ENCODE measurements around the gene SH3BP4. TPM values are rescaled to one million over a fixed set of nuclear protein-coding genes. Genes with fewer than 3 reads are reported as not detected.

SH3BP4 gene
- total and polyA plus RNA-seq, 2 of the 8 experiments (the other 6 are each of a cell fraction or from before 2014, with no cell fraction given), result 28.3 to 35.4 TPM

- POLR2A ChIA-PET (ENCODE audit: partially characterized antibody), result interaction anchor here (1.5 to 1.7 kb wide), 2 partner anchors 19 to 99 kb away, joined by 4 read pairs; no protein-coding TSS in a partner anchor
These were observed 6.0 kb downstream of the SH3BP4 start for GRCh38 chr2:234957834-234958135.

More at GRCh38 chr2:234957834-234958135, 6.0 kb downstream of the SH3BP4 start:
- Histone ChIP-seq H4K5ac (ENCODE audit: insufficient read length, low read depth, low read length) (no peak overlapping the region), H3K36me3 (ENCODE audit: control insufficient read depth in 2 of 4, insufficient read depth in 4 of 4, low read length in 3 of 4) (no peaks in the 10 kb centered on the region; a peak in 1 of 8 replicates), H3K27ac (ENCODE audit: low read depth, low read length) (no peak overlapping the region), H3K23ac (ENCODE audit: insufficient read length) (no peak overlapping the region), H4K91ac (replicated peaks; ENCODE audit: insufficient read length, low read length) (no peak overlapping the region), H3K79me1 (ENCODE audit: low read depth, low read length) (peaks cover 12% of the 10 kb centered on the region), H3K4me1 (replicated peaks in 1 of 4; ENCODE audit: control insufficient read depth in 3 of 4, insufficient read depth in 4 of 4, low read length in 3 of 4) (peaks cover 19 to 40% (median 32%) of the 10 kb centered on the region in 4 experiments), H2BK120ac (replicated peaks; ENCODE audit: low read depth, low read length) (no peak overlapping the region), H2BK5ac (ENCODE audit: low read depth, low read length) (no peak overlapping the region), H2AK5ac (ENCODE audit: low read depth, low read length) (no peak overlapping the region), H4K20me1 (replicated peaks in 1 of 2; ENCODE audit: control insufficient read depth in 1 of 2, insufficient read depth in 2 of 2, low read length in 2 of 2) (peaks cover 10 to 13% of the 10 kb centered on the region in 2 experiments), H2BK15ac (ENCODE audit: low read length) (no peak overlapping the region), H2BK12ac (ENCODE audit: low read depth, low read length) (no peak overlapping the region), H4K8ac (ENCODE audit: extremely low read depth, insufficient read depth, low read length) (no peak overlapping the region), H3K56ac (replicated peaks; ENCODE audit: insufficient read length, low read depth, low read length) (no peak overlapping the region), H3K27me3 (replicated peaks in 1 of 4; ENCODE audit: control insufficient read depth in 3 of 4, extremely low read depth in 1 of 4, insufficient read depth in 3 of 4, low read length in 3 of 4) (no peaks in the 10 kb centered on the region; a peak in 2 of 7 replicates), H3K4me2 (ENCODE audit: insufficient read depth in 1 of 2, low read depth in 2 of 2, low read length in 2 of 2) (no peak overlapping the region), H2AFZ (ENCODE audit: low read length) (no peak overlapping the region), H3K18ac (ENCODE audit: extremely low read depth, low read length) (no peak overlapping the region), H3K14ac (ENCODE audit: insufficient read length) (no peak overlapping the region), H3K23me2 (ENCODE audit: low read depth, low read length) (peaks cover 7% of the 10 kb centered on the region), H3K9ac (replicated peaks in 1 of 4; ENCODE audit: extremely low read depth in 1 of 4, low read depth in 3 of 4, low read length in 3 of 4) (no peak overlapping the region), H3K79me2 (ENCODE audit: control insufficient read depth in 1 of 2, insufficient read depth in 2 of 2, low read length in 2 of 2) (peaks cover 47 to 93% of the 10 kb centered on the region in 2 experiments), H2BK20ac (ENCODE audit: low read length) (no peak overlapping the region), H3K4ac (replicated peaks; ENCODE audit: insufficient read length, low read depth, low read length) (no peak overlapping the region), H3K9me3 (ENCODE audit: insufficient read depth in 2 of 2, low read depth in 1 of 2, low read length in 1 of 2) (no peaks in the 10 kb centered on the region), H3K4me3 (ENCODE audit: extremely low read depth in 1 of 4, insufficient read depth in 2 of 4, low read depth in 3 of 4, low read length in 4 of 4) (no peak overlapping the region)
- CTCF ChIA-PET (ENCODE audit: partially characterized antibody), result interaction anchor here (0.6 to 2.2 kb wide), 6 partner anchors 19 to 213 kb away, joined by 3 to 9 read pairs (median 3); no protein-coding TSS in a partner anchor
- DNase-seq (ENCODE audit: low read depth in 1 of 2, low spot score in 2 of 2) (no peak), FAIRE-seq (no peak)
- TF ChIP-seq ATF2 (IDR thresholded peaks at IDR 0.05; ENCODE audit: low read length), result no peak
- TF ChIP-seq HDAC2 (IDR thresholded peaks at IDR 0.05; ENCODE audit: borderline replicate concordance in 1 of 2, low read depth in 2 of 2, low read length in 2 of 2), result no peak
- no peak for TF ChIP-seq SUZ12 (IDR thresholded peaks at IDR 0.05; ENCODE audit: low read length)
- TF ChIP-seq, protein P1, sequence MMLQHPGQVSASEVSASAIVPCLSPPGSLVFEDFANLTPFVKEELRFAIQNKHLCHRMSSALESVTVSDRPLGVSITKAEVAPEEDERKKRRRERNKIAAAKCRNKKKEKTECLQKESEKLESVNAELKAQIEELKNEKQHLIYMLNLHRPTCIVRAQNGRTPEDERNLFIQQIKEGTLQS (IDR thresholded peaks at IDR 0.05; ENCODE audit: insufficient read depth, low read depth, low read length), result no peak
- no peak for TF ChIP-seq BRCA1 (IDR thresholded peaks at IDR 0.05; ENCODE audit: low read depth, low read length)
- TF ChIP-seq SP4 (IDR thresholded peaks at IDR 0.05; ENCODE audit: low read length), result no peak
- TF ChIP-seq CBX5 (IDR thresholded peaks at IDR 0.05; ENCODE audit: low read depth, low read length), result no peak
- 66% methylated on average over 3 of the region's 3 CpGs; no CpG with 5 or more reads in 1 of the 2 experiments for WGBS, 2 experiments (ENCODE audit: extremely low coverage in 1 of 2, insufficient coverage in 1 of 2, insufficient read length in 1 of 2, insufficient replicate concordance in 2 of 2, low coverage in 1 of 2, low lambda C conversion rate in 2 of 2, missing lambda C conversion rate in 1 of 2)
